Panc1 (cell line): ENCODE measurements around the gene SPATS2L. TPM values are rescaled to one million over a fixed set of nuclear protein-coding genes. Genes with fewer than 3 reads are reported as not detected.

Experiments used
- ATAC-seq: fragments of 200-7000 bp; cut with Tn5 transposase; 2 replicates; pipeline ENCODE4 v1.9.1; 2020; ENCODE audit warnings: mild to moderate bottlenecking, moderate library complexity
- BruUV-seq: library from RNA; stranded (reverse); fragments of 400-500 nt; replicated peaks from 2 replicates; lab custom pipeline; 2021; lab: Mats Ljungman, UMichigan
- CTCF ChIA-PET: fragments of 300-600 bp; sonication (Branson Sonifier 250); formaldehyde crosslinking; loops from one replicate; lab custom pipeline; 2022; ENCODE audit warnings: antibody characterized with exemption; lab: Charles Lee
- POLR2A ChIA-PET: fragments of 300-600 bp; sonication (Branson Sonifier 250); formaldehyde crosslinking; loops from one replicate; lab custom pipeline; 2022; ENCODE audit warnings: antibody characterized with exemption; lab: Charles Lee
- DNase-seq: peaks from one replicate; pipeline ENCODE4 v3.0.0-alpha.2; 2010; ENCODE audit warnings: low read depth, low spot score
- H3K27ac ChIP-seq: 2 replicates; pipeline ENCODE4 v1.5.1; 2011; ENCODE audit warnings: mild to moderate bottlenecking, low read length, inconsistent platforms
- H3K27me3 ChIP-seq: fragments of 200-500 bp; sonication (Bioruptor generic); 2 replicates; pipeline ENCODE4 v1.6.0; 2014; ENCODE audit warnings: low read length, inconsistent platforms; ENCODE audit not compliant: control insufficient read depth, insufficient read depth
- H3K36me3 ChIP-seq: fragments of 200-500 bp; sonication (Bioruptor generic); 2 replicates; pipeline ENCODE4 v1.5.1; 2014; ENCODE audit warnings: inconsistent platforms, mild to moderate bottlenecking, low read length, moderate library complexity; ENCODE audit not compliant: control insufficient read depth, insufficient read depth
- H3K4me1 ChIP-seq: 2 replicates; pipeline ENCODE4 v1.5.1; 2011; ENCODE audit warnings: inconsistent platforms, mild to moderate bottlenecking, low read length, moderate library complexity; ENCODE audit not compliant: control insufficient read depth, insufficient read depth
- H3K4me3 ChIP-seq, 2 experiments: 2 replicates each; pipeline ENCODE4 v1.5.1; 2011 to 2012; ENCODE audit warnings: low read depth in 2 of 2, low read length in 2 of 2, mild to moderate bottlenecking in 2 of 2, inconsistent platforms in 1 of 2, moderate library complexity in 1 of 2
- H3K9me3 ChIP-seq: fragments of 200-500 bp; sonication (Bioruptor generic); 2 replicates; pipeline ENCODE4 v1.5.1; 2014; ENCODE audit warnings: low read depth, mild to moderate bottlenecking, inconsistent platforms, low read length, moderate library complexity; ENCODE audit not compliant: control insufficient read depth, insufficient read depth
- CTCF ChIP-seq: fragments of 450-650 bp; IDR thresholded peaks from 2 replicates; pipeline ENCODE4 v1.5.1; 2017; ENCODE audit warnings: mild to moderate bottlenecking
- POLR2AphosphoS5 ChIP-seq: IDR thresholded peaks from 2 replicates; pipeline ENCODE4 v1.6.1; 2012; ENCODE audit warnings: mild to moderate bottlenecking, low read depth, low read length, moderate library complexity
- REST ChIP-seq, 2 experiments: IDR thresholded peaks; 2 replicates each; pipeline ENCODE4 v1.6.1; 2011 to 2012; ENCODE audit warnings: low read depth in 2 of 2, control low read depth in 1 of 2, low read length in 1 of 2, mild to moderate bottlenecking in 1 of 2, moderate library complexity in 1 of 2; ENCODE audit not compliant: insufficient read depth in 1 of 2
- SIN3A ChIP-seq: IDR thresholded peaks from 2 replicates; pipeline ENCODE4 v1.6.1; 2012; ENCODE audit warnings: low read depth, mild to moderate bottlenecking, low read length, moderate library complexity, borderline replicate concordance; ENCODE audit not compliant: insufficient read depth
- TCF7L2 ChIP-seq: IDR thresholded peaks from 2 replicates; pipeline ENCODE4 v1.6.1; 2011; ENCODE audit warnings: mild to moderate bottlenecking, low read depth, low read length, inconsistent platforms
- in situ Hi-C: cut with HindIII; loops from 2 replicates; pipeline ENCODE4 v1.10.0; 2016; ENCODE audit warnings: low sequenced_read_pairs, low pct_unique_long_range_greater_than_20kb
- intact Hi-C: fragments of 100-400 bp; cut with micrococcal nuclease; formaldehyde crosslinking; loops from one replicate; pipeline ENCODE4 v1.10.0; 2022; ENCODE audit not compliant: unreplicated experiment
- total RNA-seq: library from RNA; stranded (reverse); gene quantifications from one replicate; pipeline ENCODE4 v1.2.1, GENCODE V29; 2021; ENCODE audit not compliant: unreplicated experiment

SPATS2L gene
- total RNA-seq, 1 experiment from 2014 or later: 282 TPM

GRCh38 chr2:200321780-200322534, 15.5 kb downstream of the SPATS2L start:
- no peaks in the 10 kb centered on the region for H3K27me3 ChIP-seq
- H3K9me3 ChIP-seq: no peaks in the 10 kb centered on the region
- peak overlapping the region; percentile 57 for H3K27ac ChIP-seq
- no peak for TF ChIP-seq REST (IDR thresholded peaks at IDR 0.05; ENCODE audit: insufficient read depth in 1 of 2, low read depth in 2 of 2, low read length in 1 of 2)
- TF ChIP-seq TCF7L2: no peak
- no peak for TF ChIP-seq SIN3A
- no peak for TF ChIP-seq CTCF
- TF ChIP-seq POLR2AphosphoS5: no peak
- H3K36me3 ChIP-seq: no peaks in the 10 kb centered on the region; the same call in 1 of the 2 replicates
- H3K4me3 ChIP-seq: no peak overlapping the region
- CTCF ChIA-PET: no interaction called here
- in situ Hi-C loops: no loop called here
- POLR2A ChIA-PET: no interaction called here
- ATAC-seq (no peak), DNase-seq (no peak)
- no TSS peak for BruUV-seq
- peaks cover 73% of the 10 kb centered on the region for H3K4me1 ChIP-seq
- intact Hi-C loops: no loop called here

- ChIA-PET CTCF (no interaction called here), POLR2A (no interaction called here)
- no peaks in the 10 kb centered on the region; the same call in 1 of the 2 replicates for H3K36me3 ChIP-seq
- peaks cover 66% of the 10 kb centered on the region for H3K4me1 ChIP-seq
- no peak overlapping the region for H3K4me3 ChIP-seq
- H3K27ac ChIP-seq: peak overlapping the region; percentile 57
- in situ Hi-C loops (no loop called here), intact Hi-C loops (no loop called here)
- TF ChIP-seq CTCF (no peak), POLR2AphosphoS5 (no peak)
- ATAC-seq (no peak), DNase-seq (no peak)
- no peaks in the 10 kb centered on the region for H3K9me3 ChIP-seq
- H3K27me3 ChIP-seq: no peaks in the 10 kb centered on the region
- BruUV-seq: no TSS peak
Observed at GRCh38 chr2:200322607-200323006, 16.1 kb downstream of the SPATS2L start.
